Gastrocnemius medialis (tissue), 4 donors: ENCODE results near the gene KRT3. TPM values are rescaled to one million over a fixed set of nuclear protein-coding genes. Genes with fewer than 3 reads are reported as not detected.

Experiments
- ATAC-seq, 2 donors: fragments of 150-250 bp; one replicate each; pipeline ENCODE4 v1.9.1; 2016
- DNase-seq, 2 donors: peaks; one replicate each; pipeline ENCODE4 v3.0.0-alpha.2; 2019
- H3K27ac ChIP-seq, 4 donors: fragments of 200-600 bp; sonication (generic); 1 replicate in 1 of 4; 2 replicates in 3 of 4; pipeline ENCODE4 v1.5.1; 2016 to 2018; ENCODE audit warnings: mild to moderate bottlenecking in 2 of 4, moderate library complexity in 1 of 4
- H3K27me3 ChIP-seq, 3 donors: fragments of 200-600 bp; sonication (generic) in 2 of 3; 1 replicate in 1 of 3; 2 replicates in 2 of 3; pipeline versions ENCODE4 v1.5.1 to v1.6.0; 2016 to 2019; ENCODE audit warnings: mild to moderate bottlenecking in 1 of 3, moderate library complexity in 1 of 3
- H3K36me3 ChIP-seq, 2 donors: fragments of 200-600 bp; sonication (generic) in 1 of 2; one replicate each; pipeline ENCODE4 v1.5.1; 2017 to 2018
- H3K4me1 ChIP-seq, 2 donors: fragments of 200-600 bp; sonication (generic) in 1 of 2; one replicate each; pipeline ENCODE4 v1.5.1; 2016 to 2017; ENCODE audit warnings: mild to moderate bottlenecking in 2 of 2
- H3K4me3 ChIP-seq, 4 donors: fragments of 200-600 bp; sonication (generic) in 3 of 4; 1 replicate in 1 of 4; 2 replicates in 3 of 4; pipeline ENCODE4 v1.5.1; 2016 to 2019; ENCODE audit warnings: mild to moderate bottlenecking in 2 of 4
- H3K9me3 ChIP-seq, 3 donors: fragments of 200-600 bp; sonication (generic) in 2 of 3; 1 replicate in 1 of 3; 2 replicates in 2 of 3; pipeline ENCODE4 v1.5.1; 2016 to 2019
- POLR2A ChIP-seq, 2 donors: fragments of 450-650 bp; IDR thresholded peaks; one replicate each; pipeline ENCODE4 v1.6.1; 2017; ENCODE audit warnings: antibody characterized with exemption in 2 of 2, mild to moderate bottlenecking in 2 of 2, moderate library complexity in 2 of 2
- in situ Hi-C, 4 donors: fragments of 200-750 bp; cut with MboI; loops; one replicate each; pipeline versions ENCODE4 v1.15.0 to v1.8.0; 2017; ENCODE audit warnings: low sequenced_read_pairs in 4 of 4
- intact Hi-C: fragments of 100-400 bp; cut with DNase I; formaldehyde crosslinking; loops from one replicate; pipeline ENCODE4 v1.15.1; 2023; ENCODE audit warnings: low total_unique reads
- total RNA-seq, 4 donors: library from RNA; depleted of rRNA; stranded (reverse); fragments of >200 nt; gene quantifications; one replicate each; pipeline versions ENCODE4 v1.1.0 to v1.2.3, GENCODE V29; 2016
- TF ChIP-seq, protein P1 (sequence below), 5 experiments: fragments of 450-650 bp in 3 of 5; fragments of 200-600 bp in 2 of 5; sonication (generic) in 2 of 5; IDR thresholded peaks in 4 of 5; conservative IDR thresholded peaks in 1 of 5; 1 replicate in 4 of 5; 2 replicates in 1 of 5; pipeline ENCODE4 v1.5.1; 2016 to 2019; ENCODE audit warnings: antibody characterized with exemption in 5 of 5, mild to moderate bottlenecking in 3 of 5, moderate library complexity in 3 of 5

The KRT3 gene
- total RNA-seq, 4 donors from 2014 or later = not detected

DNA sequence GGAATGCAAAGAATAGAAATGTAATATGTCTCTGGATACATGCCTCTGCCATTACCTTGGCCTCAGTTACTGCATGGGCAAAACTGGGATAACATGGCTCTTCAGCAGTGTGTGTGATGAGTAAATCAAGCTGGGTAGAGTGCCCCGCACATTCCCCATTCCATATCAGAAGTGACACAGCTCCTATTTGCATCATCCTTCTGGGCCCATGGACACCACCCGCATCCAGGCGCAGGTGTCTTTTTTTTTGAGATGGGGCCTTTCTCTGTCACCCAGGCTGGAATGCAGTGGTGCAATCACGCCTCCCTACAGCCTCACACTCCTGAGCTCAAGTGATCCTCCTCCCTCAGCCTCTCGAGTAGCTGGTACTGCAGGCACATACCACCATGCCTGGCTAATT is 50.4 kb downstream of the KRT3 start:
- H3K27ac ChIP-seq = no peak overlapping the region
- intact Hi-C loops (no loop called here), in situ Hi-C loops (no loop called here)
- peaks cover 0 to 4% (median 0%) of the 10 kb centered on the region in 3 donors for H3K27me3 ChIP-seq
- H3K4me1 ChIP-seq = no peaks in the 10 kb centered on the region
- no peak overlapping the region for H3K4me3 ChIP-seq
- TF ChIP-seq, protein P1, sequence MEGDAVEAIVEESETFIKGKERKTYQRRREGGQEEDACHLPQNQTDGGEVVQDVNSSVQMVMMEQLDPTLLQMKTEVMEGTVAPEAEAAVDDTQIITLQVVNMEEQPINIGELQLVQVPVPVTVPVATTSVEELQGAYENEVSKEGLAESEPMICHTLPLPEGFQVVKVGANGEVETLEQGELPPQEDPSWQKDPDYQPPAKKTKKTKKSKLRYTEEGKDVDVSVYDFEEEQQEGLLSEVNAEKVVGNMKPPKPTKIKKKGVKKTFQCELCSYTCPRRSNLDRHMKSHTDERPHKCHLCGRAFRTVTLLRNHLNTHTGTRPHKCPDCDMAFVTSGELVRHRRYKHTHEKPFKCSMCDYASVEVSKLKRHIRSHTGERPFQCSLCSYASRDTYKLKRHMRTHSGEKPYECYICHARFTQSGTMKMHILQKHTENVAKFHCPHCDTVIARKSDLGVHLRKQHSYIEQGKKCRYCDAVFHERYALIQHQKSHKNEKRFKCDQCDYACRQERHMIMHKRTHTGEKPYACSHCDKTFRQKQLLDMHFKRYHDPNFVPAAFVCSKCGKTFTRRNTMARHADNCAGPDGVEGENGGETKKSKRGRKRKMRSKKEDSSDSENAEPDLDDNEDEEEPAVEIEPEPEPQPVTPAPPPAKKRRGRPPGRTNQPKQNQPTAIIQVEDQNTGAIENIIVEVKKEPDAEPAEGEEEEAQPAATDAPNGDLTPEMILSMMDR (IDR thresholded peaks at IDR 0.05 in 4 of 5, conservative IDR thresholded peaks at IDR 0.05 in 1 of 5) = no peak
- TF ChIP-seq POLR2A (IDR thresholded peaks at IDR 0.05) = no peak
- no peaks in the 10 kb centered on the region for H3K9me3 ChIP-seq
- DNase-seq = no peak
- no peak for ATAC-seq
- H3K36me3 ChIP-seq = no peaks in the 10 kb centered on the region

DNA sequence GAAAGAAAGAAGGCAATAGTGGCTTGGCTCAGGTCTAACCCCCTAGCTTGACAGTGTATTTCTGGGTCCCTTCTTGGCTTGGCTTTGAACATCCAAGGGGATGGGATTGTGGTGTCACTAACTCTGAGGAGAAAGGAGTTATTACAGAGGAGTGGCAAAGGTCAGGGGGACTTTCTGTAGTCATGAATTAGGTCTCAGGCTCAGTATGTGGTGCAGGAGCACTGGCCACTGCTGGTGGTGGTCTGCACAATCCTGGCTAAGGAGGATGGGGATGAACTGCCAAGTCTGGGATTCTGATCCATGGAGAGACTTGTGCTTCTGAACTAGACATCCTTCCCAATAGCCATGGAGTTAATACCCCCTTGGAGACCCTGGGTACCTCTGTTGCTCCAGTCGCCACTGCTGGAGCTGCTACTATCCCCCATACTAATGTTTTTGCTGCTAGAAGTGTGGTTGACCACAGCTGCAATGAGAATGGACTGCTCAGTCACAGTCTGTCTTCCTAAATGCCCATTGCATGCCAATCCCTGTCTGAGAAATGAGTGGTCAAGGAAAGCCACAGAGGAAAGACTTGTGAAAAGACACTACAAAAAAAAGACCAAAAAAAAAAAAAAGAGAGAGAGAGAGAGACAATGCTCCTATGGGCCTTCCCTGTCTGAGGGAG is 51.3 kb downstream of the KRT3 start:
- Histone ChIP-seq H3K4me3 (no peak overlapping the region), H3K27ac (no peak overlapping the region), H3K9me3 (no peaks in the 10 kb centered on the region), H3K4me1 (no peaks in the 10 kb centered on the region), H3K36me3 (no peaks in the 10 kb centered on the region), H3K27me3 (peaks cover 0 to 4% (median 0%) of the 10 kb centered on the region in 3 donors)
- TF ChIP-seq POLR2A (IDR thresholded peaks at IDR 0.05) = no peak
- TF ChIP-seq, protein P1 (IDR thresholded peaks at IDR 0.05 in 4 of 5, conservative IDR thresholded peaks at IDR 0.05 in 1 of 5) = no peak
- intact Hi-C loops = no loop called here
- in situ Hi-C loops = no loop called here
- DNase-seq (no peak), ATAC-seq (no peak)

DNA sequence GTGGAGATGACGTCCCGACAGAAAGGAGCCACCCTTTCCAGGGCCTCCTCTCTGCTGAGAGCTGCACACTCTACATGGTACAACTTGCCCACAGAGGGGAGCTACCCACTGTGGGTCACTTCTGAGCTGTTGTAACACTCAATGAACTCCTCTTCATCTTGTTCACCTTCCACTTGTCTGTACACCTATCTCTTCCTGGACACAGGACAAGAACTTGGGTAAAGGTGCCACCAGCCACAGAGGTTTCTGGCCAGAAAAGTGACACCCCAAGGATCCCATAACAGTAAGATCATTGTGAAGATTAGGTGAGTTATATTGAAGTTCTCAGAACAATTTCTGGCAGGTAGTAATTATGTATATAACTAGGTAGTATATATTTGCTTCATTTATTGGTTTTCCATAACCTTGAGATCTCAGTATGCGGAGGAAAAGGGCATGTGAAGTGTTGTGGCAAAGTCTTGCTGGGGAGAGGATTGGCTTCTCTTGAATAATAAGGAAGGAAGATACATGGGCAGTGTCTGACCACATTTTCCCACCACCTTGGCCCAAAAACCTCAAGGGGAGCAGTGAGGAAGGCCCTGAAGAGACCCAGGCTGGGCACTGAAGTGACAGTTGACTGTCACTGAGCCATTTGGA is 53.0 kb downstream of the KRT3 start:
- Histone ChIP-seq H3K9me3 (no peaks in the 10 kb centered on the region), H3K36me3 (no peaks in the 10 kb centered on the region), H3K27me3 (peaks cover 0 to 4% (median 0%) of the 10 kb centered on the region in 3 donors), H3K27ac (no peak overlapping the region), H3K4me1 (no peaks in the 10 kb centered on the region), H3K4me3 (no peak overlapping the region)
- TF ChIP-seq POLR2A (IDR thresholded peaks at IDR 0.05) = no peak
- TF ChIP-seq, protein P1 (IDR thresholded peaks at IDR 0.05 in 4 of 5, conservative IDR thresholded peaks at IDR 0.05 in 1 of 5) = no peak
- in situ Hi-C loops (no loop called here), intact Hi-C loops (no loop called here)
- no peak for DNase-seq
- no peak for ATAC-seq

DNA sequence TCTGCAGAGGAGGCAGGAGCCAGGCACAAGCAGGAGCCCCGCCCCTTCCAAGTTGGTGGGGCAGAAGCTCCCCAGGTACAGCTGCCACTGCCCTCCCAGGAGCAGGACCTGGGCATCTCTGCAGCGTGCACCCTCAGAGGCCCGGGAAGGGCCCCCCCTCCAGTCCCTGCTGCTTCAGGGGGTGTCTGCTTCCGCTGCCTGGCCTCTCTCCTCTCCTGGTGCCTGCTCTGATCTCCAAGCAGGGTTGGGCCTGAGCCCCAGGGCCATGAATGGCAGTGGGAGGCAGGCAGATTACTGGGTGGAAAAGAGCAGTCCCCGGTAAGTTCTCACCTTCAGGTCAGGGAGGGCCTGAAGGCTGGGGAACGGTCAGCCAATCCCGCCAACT is 53.7 kb downstream of the KRT3 start:
- ATAC-seq = no peak
- no peaks in the 10 kb centered on the region for H3K36me3 ChIP-seq
- no peak for DNase-seq
- TF ChIP-seq, protein P1 (IDR thresholded peaks at IDR 0.05 in 4 of 5, conservative IDR thresholded peaks at IDR 0.05 in 1 of 5) = no peak
- TF ChIP-seq POLR2A (IDR thresholded peaks at IDR 0.05) = no peak
- no peaks in the 10 kb centered on the region for H3K4me1 ChIP-seq
- no peak overlapping the region for H3K4me3 ChIP-seq
- intact Hi-C loops = no loop called here
- in situ Hi-C loops = no loop called here
- H3K27me3 ChIP-seq = peaks cover 0 to 4% (median 0%) of the 10 kb centered on the region in 3 donors
- H3K27ac ChIP-seq = no peak overlapping the region
- no peaks in the 10 kb centered on the region for H3K9me3 ChIP-seq
